Activated CD4-positive, alpha-beta T cell treated with anti-CD3 and anti-CD28 coated beads, Interleukin-2, Interleukin-6, amounts not matched to agents 100 ng/mL and 50 ng/mL, durations not matched to agents 16 hours and 8 hours (primary cell): ENCODE data around the gene SMIM26.
A peak's percentile ranks its signal among the peaks of the same experiment; 100 is the strongest.
"Not testable (repeated sequence)": the region's sequence is repeated elsewhere in the genome, so short reads cannot be mapped to it uniquely, and the experiment has no call there.

Experiments
- DNase-seq: peaks from one replicate; pipeline ENCODE4 v3.0.0-alpha.2; 2020

The SMIM26 gene, protein sequence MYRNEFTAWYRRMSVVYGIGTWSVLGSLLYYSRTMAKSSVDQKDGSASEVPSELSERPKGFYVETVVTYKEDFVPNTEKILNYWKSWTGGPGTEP

DNA sequence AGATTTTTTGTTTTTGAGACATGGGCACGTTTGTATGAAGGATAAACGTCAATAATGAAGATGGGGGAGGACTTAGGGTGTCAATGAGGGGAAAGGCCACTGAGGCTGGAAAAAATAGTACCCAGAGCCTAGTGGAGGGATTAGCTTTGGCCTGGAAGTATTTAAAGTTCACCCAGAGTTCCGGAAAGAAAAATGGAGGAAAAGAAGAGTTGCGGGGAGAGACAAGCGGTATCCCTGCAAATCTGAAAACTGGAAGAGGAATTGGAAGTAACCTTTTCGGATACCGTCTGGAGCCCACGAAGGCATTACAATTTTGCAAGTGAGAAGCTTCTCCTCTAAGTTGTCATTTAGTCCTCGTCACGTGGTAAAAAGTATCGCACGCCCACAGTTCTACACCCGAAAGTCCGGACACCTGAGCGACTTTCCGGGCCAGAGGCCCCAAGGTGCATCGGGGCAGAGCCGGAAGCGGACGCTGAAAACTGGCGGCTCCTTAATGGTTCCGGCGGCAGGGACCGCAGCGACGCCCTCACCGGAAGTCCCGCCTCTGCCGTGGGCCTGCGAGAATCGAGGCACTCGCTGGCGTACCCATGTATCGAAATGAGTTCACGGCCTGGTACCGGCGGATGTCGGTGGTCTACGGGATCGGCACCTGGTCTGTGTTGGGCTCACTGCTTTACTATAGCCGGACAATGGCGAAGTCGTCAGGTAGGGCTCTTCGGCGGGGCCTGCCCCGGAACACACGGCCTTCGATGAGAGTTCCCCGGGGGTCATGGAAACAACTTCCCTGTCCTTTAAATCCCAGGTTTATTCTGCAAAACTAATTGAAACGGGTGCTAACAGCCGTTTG lies at the start of gene SMIM26:
TSS of gene SMIM26 (plus strand) at position 541 of the 847 bp plus-strand sequence. CDS start at position 588, 47 bp downstream.
- peak; percentile 97 for DNase-seq

DNA sequence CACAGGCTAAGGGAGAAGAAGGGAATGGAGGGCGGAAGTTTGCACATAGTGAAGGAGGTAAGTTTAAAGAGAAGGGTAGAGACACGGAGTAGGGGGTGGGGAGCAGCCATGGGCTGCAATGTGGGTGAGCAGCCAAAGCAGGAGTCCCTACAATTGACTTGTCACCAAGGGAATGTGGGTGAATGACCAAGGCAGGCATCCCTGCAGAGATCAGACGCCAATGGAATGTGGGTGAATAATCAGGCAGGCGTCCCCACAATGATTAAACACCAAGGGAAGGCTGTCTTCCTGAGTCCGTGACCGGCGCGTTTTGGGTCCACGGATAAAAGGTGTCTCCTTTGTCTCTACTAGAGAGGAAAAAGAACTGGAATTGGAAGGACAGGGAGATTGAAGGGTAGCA lies 45.2 kb upstream of the SMIM26 start:
- DNase-seq, result not testable (repeated sequence)

DNA sequence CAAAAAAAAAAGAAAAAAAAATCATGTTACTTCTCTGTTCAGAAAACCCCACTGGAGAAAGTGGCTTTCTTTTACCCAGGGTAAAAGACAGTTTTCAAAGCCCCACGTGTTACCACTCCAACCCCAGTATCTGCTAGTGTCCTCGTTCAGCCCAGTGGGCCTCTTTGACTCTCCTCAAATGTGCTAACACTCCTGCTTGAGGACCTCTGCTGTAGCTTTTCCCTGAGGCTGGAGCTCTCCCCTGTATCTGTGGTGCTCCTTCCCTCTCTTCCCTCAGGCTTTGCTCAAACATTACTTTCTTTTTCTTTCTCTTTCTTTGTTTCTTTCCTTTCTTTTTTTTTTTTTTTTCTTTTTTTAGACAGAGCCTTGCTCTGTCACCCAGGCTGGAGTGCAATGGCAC lies 44.2 kb upstream of the SMIM26 start:
- no peak for DNase-seq

DNA sequence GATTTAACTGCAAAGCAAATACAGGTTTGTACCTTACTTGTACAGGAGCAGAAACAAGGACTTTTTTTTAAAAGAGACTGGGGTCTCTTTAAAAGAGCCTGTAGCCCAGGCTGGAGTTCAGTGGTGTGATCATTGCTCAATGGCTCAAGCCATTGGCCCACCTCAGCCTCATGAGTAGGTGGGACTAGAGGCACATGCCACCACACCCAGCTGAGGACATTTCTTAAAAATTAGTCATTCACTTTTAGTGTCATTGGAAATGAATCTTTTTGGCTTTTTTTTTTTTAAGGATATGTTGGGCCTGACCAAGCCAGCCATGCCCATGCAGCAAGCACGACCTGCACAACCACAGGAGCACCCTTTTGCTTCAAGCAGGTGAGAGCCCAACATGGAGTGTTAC lies 42.6 kb upstream of the SMIM26 start:
- DNase-seq, result no peak

DNA sequence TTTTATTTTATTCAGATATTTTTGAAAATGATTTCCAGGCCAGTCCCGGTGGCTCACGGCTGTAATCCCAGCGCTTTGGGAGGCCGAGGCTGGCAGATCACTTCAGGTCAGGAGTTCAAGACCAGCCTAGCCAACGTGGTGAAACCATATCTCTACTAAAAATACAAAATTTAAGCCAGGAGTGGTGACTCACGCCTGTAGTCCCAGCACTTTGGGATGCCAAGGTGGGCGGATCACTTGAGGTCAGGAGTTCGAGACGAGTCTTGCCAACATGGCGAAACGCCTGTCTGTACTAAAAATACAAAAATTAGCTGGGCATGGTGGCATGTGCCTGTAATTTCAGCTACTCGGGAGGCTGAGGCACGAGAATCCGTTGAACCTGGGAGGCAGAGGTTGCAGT lies 40.5 kb upstream of the SMIM26 start:
- not testable (repeated sequence) for DNase-seq

DNA sequence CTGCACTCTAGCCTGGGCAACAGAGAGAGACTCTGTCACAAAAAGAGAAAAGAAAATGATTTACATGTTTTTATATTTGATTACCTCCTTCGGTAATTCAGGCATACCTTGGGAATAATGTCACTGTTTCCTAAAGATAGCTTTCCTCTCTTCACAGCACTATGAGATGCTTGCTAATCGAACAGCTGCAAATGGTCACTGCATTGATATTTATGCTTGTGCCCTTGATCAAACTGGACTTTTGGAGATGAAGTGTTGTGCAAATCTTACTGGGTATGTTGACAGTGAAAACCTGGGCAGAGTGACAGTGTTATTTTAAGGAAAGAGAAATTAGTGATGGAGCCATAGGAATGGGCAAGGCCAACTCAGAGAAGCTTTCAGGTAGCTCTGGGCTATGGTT lies 39.9 kb upstream of the SMIM26 start:
- no peak for DNase-seq

DNA sequence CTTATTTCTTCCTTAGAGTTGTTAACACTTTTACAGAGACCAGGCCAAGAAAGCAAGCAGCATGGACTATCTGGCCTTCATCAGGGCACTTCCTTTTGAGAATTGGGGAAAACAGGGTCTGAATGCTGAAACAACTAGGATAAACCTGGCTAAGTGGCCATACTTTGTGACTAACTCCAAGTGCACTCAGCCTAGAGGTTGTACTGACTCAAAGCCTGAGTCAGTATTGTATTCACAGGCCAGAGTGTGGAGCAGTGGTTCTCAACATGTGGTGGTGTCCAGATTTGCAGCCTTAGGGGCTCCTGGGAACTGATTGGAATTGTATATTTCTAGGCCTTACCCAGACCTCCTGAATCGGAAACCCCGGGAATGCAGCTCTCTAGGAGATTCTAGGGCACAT lies 39.4 kb upstream of the SMIM26 start:
- DNase-seq, result no peak

DNA sequence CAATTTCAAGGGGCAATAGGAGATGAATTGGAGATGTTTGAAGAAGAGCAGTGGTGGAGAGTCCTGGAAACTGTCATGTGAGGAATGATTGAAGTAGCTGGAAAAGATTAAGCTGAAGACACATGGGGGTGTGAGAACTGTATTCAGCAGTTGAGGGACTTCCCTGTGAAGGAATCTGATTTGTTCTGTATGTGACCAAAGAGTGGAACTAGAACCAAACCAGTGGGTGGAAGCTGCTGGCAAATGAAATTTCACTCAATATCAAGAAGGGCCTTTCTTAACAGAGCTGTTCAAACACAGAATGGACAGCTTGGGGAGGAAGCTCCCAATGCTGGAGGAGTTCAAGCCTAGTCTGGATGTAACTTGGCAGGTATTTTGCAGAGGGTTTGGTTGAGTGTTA lies 38.2 kb upstream of the SMIM26 start:
- DNase-seq, result no peak

DNA sequence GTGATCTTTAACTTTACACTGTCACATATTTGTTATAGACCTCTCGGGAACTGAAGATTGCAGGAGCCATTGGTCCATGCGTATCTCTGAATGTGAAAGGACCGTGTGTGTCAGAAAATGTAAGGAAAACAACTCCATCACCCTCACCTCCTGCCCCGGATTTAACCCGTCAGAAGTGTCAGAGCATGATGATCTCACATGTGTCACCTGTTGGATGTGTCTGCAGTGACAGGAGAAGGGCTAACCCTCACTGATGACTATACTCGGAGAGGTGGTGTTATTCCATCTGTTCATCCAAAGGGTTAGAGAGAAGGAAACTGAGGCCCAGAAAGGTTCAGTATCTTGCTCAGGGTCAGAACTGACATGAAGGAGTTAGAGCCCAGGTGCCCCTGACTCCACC lies 34.6 kb upstream of the SMIM26 start:
- no peak for DNase-seq

DNA sequence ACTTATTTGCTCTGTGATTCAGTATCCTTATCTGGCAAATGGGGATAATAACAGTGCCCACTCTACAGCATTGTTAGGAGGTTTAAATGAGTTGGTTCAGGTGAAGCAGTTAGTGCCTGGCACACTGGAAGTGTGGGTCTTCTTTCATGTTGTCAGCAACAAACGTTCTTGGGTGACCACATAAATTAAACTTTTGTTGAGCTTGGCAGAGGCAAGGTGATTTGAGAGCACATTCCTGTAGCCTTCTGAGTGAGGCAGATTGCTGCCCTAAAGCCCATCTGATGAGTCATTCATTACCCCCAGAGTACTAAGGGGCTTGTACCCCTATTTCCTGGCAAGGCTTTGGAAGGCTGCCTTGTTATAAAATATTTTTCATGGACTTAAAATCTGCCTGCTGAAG lies 33.7 kb upstream of the SMIM26 start:
- DNase-seq, result no peak

DNA sequence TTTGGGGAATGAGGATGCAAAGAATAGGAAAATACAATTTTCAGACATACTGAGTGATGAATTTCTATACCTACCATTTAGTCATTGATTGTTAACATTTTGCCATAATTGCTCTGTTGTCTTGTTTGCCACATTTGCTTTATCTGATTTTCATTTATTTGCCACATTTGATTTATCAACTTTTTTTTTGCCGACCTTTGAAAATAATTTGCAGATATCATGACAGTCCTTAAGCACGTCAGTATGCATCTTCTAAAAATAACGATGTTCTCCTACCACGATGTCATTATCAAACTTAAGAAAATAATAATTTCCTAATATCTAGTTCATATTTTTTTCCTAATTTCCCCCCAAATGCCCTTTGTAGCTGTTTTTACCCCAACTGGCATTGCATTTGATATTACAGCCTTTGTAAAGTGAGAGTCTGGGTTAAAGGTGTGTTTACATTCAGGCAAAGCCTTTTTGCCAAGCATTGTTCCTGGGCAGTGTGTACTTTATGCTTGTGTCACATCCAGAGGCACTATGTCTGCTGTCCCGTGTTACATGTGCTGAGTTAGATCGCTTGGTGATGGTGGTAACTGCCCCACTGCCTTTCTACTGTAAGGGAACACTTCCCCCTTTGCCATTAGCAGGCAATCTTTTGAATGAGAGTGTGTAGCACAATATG lies 33.1 kb upstream of the SMIM26 start:
- DNase-seq, result no peak

DNA sequence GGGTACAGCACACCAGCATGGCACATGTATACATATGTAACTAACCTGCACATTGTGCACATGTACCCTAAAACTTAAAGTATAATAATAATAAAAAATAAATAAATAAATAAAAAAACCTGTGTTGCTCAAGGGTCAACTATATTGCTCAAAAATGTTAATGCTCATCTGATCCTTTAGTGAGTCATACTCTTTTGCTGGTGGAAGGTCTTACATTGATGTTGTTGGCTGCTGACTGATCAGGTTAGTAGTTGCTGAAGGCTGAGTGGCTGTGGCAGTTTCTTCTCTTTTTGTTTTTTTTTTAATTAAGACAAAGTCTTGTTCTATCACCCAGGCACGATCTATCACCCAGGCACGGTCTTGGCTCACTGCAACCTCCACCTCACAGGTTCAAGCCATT lies 29.6 kb upstream of the SMIM26 start:
- DNase-seq, result no peak

DNA sequence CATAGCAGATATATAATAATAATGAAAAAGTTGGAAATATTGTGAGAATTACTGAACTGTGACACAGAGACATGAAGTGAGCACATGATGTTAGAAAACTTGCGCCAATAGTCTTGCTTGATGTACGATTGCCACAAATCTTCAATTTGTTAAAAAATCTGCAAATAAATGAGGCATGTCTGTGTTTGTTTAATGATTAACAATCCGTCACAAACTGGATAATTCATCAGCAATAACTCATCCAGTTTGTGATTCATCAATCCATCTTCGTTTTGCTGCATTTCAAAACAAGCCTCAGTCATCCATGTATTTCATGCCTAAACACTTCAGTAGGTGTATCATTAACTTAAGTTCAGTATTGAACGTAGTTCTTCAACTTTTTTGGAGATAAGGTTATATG lies 25.5 kb upstream of the SMIM26 start:
- DNase-seq, result no peak

DNA sequence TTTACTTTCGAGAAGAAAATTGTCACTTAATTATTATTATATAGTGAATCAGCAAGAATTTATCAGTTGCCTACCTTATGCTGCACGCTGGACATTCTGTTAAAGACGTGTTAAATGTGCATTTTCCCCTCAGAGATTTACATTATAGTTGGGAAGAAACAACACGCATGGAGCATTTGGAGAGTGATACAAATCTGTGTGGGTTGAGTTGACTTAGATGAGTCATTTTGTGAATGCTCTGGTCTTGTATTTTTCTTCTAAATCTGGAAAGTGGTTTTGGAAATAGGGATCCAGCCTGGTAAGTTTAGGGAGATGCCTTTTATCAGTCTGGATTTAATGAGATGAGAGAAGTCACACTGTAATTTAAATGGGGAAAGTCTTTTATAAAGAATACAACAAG lies 24.0 kb upstream of the SMIM26 start:
- no peak for DNase-seq

DNA sequence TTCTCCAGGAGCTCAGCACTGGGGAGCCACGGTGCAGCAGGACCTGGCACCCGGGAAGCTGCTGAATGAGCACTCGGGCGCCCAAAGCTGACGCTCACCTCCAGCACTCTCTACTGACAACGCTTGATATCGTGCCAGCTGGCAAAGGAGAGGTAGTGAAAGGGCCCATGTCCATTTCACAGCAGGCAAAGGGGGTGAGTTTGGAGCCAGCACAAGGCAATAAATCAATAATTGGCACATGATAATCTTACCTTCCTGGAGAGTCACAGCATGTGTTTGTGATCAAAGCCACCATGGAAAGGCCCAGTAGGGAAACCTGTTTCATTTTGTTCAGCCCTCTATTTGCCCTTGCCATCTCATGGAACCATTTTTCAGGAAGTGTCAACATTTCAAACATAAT lies 23.3 kb upstream of the SMIM26 start:
- DNase-seq, result no peak

DNA sequence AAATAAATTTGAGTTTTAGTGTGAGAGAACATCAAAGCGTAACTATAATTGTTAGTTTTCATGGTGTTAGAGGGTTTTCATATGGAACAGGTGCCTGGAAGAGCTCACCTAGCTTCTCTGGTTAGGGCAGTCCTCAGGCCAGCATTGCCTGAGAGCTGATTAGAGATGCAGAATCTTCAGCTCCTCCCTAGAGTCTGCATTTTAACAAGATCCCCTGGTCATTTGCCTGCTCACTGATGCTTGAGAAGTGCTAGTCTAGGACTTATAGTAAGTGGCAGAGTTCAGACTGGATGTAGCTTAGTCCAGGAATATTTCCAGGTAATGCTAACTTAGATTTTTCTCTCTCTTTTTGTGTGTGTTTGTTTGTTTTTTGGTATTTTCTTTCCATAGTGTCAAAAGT lies 21.7 kb upstream of the SMIM26 start:
- no peak for DNase-seq

DNA sequence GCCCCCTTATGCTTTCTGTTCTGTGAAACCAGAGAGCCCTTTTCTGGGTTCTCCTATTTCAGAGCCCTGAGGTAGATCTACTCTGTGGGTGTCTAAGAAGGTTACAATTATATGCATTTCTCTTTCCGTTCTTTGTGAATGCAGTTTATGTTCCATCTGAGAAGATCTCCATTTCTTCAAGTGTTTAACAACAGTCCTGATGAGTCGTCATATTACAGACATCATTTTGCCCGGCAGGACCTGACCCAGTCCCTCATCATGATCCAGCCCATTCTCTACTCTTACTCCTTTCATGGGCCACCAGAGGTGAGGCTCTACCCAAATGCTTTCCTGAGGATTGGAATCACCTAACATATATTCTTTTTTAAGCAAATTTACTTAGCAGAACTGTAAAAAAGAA lies 18.8 kb upstream of the SMIM26 start:
- no peak for DNase-seq

DNA sequence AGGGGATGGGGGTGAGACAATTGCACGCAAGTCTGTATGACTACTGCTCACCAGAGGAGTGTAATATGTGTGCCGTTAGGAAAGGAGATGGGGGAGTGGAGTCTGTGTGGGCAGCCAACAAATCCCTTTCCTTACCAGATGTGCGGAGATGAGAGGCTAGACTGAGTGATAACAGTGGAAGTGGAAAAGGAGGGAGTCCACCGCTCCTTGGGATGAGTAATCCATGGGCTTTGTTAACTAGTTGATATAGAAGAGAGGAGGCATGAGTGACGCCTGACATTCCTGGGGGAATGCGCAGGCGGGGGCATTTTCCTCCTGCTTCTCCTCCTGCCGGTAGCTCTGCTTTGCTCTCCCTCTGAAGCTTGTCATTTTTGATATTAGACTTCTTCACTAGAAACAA lies 13.5 kb upstream of the SMIM26 start:
- DNase-seq, result no peak

DNA sequence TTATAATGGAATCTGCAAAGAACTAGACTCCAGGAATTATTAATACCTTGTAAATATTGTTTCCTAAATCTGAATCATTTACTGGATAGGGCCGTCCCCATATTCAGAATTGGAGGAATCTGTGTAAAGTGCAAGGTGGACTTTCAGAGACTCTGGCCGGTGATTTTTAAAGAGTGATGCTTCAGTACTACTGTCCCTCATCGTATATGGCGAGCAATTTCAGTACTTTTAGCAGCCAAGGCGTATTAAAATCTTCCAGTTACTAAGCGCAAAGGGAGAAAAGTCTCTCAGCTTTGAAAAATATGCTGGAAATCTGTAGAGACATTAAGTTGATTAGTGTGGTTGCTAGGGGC lies 483 bp downstream of the SMIM26 start:
- peak; percentile 6 for DNase-seq

DNA sequence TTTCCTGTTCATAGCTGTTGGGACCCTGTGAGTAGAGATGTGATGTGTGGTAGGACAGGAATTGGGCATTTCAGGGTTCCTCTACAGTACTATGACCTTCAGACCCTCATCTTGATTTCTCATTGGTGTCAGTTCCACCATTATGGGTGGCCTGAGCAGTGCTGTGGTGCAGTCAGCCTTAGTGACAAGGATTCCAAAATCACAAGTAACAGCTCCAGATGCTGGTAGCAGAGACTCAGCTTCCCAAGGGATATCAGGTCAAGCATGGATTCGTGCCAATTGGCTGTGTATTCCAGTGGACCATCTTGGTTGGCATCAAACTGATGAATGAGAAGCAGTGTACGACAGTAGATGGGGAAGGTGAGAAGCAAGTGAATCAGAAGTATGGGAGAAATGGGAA lies 3.8 kb downstream of the SMIM26 start:
- DNase-seq, result no peak

DNA sequence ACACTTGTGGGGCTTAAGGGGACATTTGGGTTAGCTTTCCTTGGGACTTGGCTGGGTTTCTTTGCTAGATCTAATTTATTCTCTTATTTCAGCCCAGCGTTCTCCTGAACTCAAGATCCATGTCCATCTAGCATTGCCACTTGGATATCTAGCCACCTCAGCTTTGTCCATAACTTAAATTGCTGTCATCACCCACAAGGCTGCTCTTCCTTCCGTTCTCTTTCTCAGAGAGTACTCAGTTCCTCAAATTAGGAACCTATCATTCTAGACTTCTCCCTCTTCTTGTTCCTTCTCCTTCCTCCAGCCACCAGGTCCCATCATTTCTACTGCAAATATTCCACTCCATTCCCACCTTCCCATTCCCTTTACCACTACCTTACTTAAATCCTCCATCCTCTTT lies 4.3 kb downstream of the SMIM26 start:
- DNase-seq, result no peak

DNA sequence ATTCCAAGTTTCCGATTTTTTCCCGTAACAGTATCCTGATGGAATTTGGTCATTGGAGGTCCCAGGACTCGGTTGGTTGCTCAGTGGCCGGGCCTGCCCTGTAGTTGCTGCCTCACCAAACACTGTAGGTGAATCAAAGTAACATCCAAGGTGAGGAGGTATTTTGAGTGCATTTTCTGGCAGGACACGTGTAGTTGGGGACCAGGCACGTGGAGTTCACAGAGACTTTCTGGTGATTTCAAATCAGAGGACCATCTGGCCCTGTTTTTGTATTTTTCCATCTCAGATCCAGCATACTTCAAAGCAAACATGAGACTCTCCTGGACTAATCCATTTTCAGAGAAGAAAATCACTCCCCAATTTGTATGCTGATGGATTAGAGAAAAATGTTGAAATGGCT lies 10.7 kb downstream of the SMIM26 start:
- no peak for DNase-seq

DNA sequence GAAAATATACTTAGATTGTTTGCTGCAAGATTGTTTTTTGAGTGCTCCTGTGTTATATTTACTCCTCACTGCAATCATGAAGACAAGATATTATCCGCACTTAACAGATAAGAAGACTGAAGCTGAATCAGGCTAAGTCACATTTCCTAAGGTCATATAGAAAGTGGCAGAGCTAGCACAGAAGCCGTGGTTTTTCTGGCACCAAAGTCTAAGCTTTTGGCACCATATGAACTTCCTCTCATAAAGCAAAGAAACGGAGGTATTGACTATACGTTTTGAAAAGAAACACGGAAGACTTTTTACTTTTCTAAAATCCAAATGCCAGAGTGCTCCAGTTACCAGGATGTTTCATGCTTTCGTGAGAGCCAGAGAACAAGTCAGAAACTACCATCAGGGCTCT lies 11.3 kb downstream of the SMIM26 start:
- no peak for DNase-seq

DNA sequence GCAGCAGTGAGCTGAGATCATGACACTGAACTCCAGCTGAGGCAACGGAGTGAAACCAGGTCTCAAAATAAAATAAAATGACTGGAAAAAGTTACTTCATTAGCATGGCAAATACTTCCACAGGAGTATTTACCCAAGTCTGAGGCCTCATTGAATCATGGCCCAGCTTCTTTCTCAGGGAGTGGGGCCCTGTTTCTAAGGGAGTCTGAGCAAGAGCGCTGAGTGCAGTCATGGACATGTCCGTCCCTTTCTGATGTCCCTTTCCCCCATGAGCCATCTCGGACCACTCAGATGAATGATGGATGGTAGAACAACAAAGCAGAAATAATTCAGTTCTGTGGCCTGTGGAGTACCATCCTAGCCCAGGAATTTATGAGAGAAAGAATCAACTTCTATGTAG lies 12.8 kb downstream of the SMIM26 start:
- no peak for DNase-seq

DNA sequence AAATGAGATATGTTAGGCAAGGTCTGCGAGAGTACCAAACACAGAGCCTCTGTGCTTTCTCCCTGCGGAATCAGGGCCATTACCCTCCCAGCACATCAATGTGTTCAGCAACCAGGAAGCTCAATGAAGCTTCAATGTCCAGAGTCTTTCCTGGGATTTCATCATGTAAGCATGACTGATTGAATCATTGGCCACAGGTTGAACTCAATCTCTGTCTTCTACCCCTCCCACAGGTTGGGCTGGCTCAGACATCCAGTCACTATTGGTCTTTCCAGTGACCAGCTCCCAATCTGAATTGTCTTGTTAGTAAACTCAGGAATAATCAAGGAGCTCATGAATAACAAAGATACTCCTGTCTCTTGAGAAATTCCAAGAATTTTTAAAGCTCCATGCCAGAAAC lies 17.9 kb downstream of the SMIM26 start:
- DNase-seq, result no peak
